Cerebellar cortex (tissue), 1 donor: Measurements from ENCODE around the gene FOXI3.

Experiments used
- DNase-seq: peaks from one replicate; pipeline ENCODE4 v3.0.0-alpha.2; 2015; ENCODE audit warnings: low spot score

Gene FOXI3

GRCh38 chr2:88452565-88452905, at the start of gene FOXI3:
Gene FOXI3, minus strand, starts transcription at chr2:88452693. Its CDS starts 158 bp downstream, at chr2:88452535.
- no peak for DNase-seq

DNA sequence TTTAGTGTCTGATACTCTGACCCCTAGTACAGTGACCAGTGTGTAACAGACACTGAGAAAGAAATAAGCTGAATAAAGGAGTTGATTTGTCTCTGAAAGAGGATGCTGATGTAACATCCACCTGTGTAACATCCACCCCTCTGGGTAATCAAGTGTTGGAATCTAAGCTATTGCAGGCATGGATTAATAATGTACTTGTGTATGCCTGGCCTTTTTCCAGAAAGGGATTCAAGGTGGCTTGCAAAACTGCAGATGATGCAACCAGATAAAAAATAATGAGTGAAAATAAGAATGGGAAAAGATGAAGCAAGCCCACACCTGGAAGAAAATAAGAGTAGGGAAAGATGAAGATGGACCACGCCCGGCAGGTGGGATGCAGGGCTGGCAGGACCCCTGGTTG, 48.2 kb upstream of the FOXI3 start:
- no peak for DNase-seq

- no peak for DNase-seq
Observed at GRCh38 chr2:88499204-88499603, 46.7 kb upstream of the FOXI3 start.

DNA sequence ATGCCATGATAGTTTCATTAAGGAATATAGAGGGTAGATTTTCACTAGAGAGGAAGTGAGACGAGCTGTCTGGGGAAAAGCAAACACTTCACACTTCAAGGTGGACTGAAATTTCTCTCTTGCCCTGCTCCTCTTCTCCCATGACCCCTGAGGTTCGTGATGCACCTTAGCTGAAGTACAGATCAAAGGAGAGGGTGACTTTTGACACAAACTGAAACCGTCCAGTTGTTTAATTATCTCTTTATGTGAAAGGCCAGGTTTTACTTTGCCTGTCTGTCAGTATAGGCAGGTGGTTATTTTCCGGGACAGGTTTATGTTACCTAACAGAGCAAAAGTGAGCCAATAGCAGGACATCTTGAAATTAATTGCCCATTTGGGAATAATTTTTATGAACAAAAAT, 41.0 kb upstream of the FOXI3 start:
- DNase-seq, result no peak

DNA sequence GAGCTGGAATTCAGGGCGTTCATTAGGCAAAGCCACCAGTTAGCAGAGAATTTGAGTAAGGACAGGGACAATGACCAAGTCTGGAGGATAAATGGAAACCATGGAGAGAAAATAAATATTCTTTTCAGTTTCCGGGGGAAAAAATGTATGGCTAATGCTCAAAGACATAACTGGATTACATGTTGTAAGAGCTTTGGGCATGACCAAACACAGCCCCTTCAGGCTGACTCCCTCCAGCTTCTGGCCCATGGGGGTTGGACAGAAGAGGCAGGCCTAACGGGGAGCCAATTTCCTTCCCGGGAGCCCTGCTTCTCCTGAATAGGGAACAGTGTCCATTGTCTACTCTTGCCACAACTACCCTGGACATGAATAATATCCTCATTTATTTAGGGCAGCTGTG, 39.5 kb upstream of the FOXI3 start:
- DNase-seq, result no peak

GRCh38 chr2:88489181-88489580, 36.7 kb upstream of the FOXI3 start:
- no peak for DNase-seq

- no peak for DNase-seq
Observed at GRCh38 chr2:88483200-88483599, 30.7 kb upstream of the FOXI3 start.

DNA sequence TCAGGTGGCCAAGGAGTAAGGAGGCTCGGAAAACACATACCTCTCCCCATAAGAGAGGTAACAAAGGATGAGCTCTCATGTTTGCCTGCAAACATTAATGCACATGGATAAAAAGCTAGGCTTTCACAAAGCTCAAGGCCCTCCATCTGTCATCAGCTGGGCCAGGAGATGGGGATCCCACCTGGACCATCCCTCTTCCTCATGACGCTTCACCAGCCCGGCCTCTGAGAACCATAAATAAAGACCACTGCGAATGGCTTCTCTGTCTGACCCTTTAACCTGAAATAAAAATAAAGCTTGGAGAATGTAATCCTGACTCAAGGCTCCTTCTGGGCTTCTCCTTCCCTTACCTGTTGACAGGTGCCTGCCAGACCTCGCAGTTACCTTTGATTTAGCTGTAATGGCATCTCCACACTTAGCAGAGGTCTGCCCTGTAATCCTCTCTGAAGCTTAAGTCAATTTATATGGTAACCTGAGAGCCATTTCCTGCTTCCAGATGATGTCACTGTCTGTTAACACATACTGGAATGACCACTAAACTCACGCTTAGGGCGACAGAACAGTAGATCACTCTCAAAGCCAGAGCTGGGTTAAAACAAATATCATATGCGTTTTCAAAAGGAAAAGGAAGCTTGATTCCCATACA, 29.3 kb upstream of the FOXI3 start:
- no peak for DNase-seq

GRCh38 chr2:88472811-88473210, 20.3 kb upstream of the FOXI3 start:
- DNase-seq, result no peak

GRCh38 chr2:88471083-88471942, 18.8 kb upstream of the FOXI3 start:
- DNase-seq, result no peak

DNA sequence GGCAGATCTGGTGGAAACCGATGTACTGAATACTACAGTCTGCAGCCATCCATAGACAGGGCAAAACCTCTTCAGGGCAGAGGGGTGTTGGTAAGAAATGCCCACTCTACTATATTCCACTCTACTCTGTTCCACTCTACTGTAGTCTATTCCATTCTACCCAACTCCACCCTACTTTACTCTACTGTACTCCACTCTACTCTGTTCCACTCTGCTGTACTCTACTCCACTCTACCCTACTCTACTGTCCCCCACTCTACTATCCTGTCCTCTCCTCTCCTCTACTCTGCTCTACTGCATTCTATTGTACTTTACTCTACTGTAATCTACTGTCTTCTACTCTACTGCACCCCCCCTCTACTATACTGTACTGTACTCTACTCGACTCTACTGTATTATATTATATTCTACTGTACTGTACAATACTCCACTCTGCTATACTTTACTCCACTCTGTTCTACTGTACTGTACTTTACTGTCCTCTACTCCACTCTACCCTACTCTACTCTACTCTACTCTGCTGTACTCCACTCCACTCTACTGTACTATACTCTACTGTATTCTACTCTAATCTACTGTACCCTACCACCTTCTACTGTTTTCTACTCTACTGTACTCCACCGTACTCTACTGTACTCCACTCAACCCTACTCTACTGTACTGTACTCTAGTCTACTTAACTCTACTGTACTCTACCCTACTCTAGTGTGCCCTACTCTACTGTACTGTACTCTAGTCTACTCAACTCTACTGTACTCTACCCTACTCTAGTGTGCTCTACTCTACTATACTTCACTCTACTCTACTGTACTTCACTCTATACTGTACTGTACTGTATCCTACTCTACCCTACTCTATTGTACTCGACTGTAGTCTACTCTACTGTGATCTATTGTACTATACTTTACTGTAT, 17.0 kb upstream of the FOXI3 start:
- no peak for DNase-seq

- no peak for DNase-seq
Observed at GRCh38 chr2:88464153-88464552, 11.7 kb upstream of the FOXI3 start.

GRCh38 chr2:88458633-88459032, 6.1 kb upstream of the FOXI3 start:
- no peak for DNase-seq

GRCh38 chr2:88452980-88453582, 588 bp upstream of the FOXI3 start:
- peak; percentile 4 for DNase-seq

DNA sequence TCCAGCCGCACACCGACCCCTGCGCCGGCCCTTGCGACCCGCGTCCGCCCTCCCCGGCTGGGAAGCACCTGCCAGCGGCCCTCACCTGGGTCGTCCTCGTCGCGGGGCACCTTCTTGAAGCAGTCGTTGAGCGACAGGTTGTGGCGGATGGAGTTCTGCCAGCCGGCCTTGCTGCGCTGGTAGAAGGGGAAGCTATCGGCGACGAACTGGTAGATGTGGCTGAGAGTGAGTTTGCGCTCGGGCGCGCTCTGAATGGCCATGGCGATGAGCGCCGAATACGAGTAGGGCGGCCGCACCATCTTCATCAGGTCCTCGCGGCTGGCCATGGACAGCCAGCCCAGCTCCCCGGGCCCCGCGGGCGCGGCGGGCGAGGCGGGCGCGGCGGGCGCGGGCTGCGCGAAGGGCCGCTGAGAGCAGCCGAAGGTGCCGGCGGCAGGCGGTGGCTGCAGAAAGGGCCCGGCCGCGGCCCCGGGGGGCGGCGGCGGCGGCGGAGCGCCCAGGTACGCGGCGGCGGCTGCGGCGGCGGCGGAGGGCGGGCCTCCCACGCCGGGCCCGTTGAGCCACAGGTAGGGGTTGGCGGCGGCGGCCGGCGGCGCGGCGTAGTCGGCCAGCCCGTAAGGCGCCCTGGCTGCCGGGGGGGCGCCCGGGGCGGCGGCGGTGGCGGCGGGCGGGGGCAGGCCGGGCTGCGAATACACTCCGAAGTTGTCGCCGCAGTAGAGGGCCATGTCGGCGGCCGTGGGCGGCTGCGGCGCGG, 505 bp downstream of the FOXI3 start:
- no peak for DNase-seq

GRCh38 chr2:88450925-88451810, 1.3 kb downstream of the FOXI3 start:
- DNase-seq, result no peak

DNA sequence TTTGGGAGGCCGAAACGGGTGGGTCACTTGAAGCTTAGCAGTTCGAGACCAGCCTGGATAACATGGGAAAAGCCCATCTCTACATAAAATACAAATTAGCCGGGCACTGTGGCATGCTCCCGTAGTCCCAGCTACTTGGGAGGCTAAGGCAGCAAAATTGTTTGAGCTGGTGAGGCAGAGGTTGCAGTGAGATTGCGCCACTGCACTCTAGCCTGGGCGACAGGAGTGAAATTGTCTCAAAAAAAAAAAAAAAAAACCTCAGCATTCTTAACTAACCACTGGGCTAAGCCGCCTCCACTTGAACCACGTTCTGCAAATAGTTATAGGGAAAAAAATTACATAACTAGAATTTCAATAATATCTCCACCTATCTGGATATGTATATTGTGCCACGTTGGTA, 2.3 kb downstream of the FOXI3 start:
- DNase-seq, result no peak

- no peak for DNase-seq
Observed at GRCh38 chr2:88448248-88448647, 4.2 kb downstream of the FOXI3 start.

DNA sequence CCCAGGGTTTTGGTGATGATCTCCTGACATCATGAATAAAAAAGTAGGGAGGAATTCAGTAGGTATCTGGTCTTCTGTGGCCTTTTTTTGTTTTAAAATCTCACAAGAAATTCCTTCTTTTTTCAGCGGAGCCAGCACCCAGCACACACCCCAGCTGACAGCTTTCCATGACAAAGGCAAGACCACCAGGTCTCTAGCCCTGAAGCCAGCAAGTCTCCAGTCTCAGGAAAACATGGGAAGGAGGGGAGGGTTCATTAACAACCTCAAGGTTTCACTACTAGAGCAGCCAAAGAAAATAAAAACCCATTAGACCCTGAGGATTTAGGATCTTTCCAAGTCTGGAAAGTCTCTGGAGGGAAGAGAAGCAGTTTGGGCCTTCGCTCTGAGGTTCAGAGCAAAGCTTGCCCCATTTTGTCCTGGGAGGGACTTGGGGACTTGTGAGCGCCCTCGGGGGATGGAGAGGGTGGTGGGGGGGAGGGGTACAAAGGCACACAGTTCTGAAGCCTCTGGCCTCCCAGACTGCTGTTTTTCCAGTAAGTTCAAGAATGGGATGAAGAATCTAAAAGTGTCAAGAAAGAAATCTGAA, 9.0 kb downstream of the FOXI3 start:
- DNase-seq, result no peak

DNA sequence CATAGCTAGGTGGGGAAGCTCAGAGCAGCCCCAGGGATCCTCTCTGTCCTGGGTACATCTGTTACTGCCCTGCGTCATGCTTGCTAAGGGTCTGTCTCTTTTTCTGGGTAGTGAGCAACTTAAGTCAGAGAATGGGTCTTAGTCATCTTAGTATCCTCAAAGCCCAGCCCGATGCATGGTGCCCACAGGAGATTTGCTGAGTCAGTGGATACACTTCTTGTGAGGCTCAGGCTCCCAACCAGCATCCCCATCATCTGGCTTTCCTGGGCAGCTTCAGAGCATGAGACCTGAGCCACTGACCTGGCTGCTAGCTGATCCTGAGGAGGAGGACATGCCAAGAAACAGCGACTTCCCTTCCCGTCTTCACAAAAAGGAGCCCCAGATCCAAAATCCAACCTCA, 10.0 kb downstream of the FOXI3 start:
- DNase-seq, result no peak
